ENCODE measurements around the gene SEPHS1.

The SEPHS1 gene

DNA sequence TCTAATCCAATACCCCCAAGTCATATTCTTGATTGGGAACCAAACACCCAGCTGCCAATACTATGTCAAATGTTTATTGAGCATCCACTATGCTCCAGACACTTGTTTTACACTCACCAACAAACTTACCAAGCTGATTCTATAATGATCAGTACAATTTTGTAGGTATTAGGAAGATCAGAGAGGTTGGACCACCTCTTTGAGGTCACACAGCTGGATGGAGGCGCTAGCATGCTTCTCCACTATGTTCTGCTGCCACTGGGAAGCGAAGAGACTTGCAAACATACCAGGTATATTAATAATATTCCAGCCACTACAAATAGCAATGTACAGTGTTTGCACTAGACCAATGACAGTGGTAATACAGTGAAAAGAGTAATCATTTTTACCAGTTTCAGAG is 25.6 kb upstream of the SEPHS1 start:
- TF ChIP-seq GATA2 (IDR thresholded peaks at IDR 0.05; ENCODE audit: low read depth, low read length), result no peak
- no peak for TF ChIP-seq GATA3 (IDR thresholded peaks at IDR 0.05; ENCODE audit: low read depth, low read length)

DNA sequence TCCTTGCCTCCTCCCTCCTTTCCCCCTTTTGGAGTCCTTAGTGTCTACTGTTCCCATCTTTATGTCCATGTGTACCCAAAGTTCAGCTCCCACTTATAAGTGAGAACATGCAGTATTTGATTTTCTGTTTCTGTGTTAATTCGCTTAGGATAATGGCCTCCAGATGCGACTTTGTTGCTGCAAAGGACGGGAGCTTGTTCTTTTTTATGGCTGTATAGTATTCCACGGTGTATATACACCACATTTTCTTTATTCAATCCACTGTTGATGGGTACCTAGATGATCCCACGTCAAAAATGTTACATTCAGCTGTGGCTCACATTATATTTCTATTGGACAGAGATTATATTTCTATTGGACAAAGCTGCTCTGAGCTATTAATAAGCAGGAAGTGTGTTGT is 24.4 kb upstream of the SEPHS1 start:
- no peak for TF ChIP-seq GATA3 (IDR thresholded peaks at IDR 0.05; ENCODE audit: low read depth, low read length)
- no peak for TF ChIP-seq GATA2 (IDR thresholded peaks at IDR 0.05; ENCODE audit: low read depth, low read length)

DNA sequence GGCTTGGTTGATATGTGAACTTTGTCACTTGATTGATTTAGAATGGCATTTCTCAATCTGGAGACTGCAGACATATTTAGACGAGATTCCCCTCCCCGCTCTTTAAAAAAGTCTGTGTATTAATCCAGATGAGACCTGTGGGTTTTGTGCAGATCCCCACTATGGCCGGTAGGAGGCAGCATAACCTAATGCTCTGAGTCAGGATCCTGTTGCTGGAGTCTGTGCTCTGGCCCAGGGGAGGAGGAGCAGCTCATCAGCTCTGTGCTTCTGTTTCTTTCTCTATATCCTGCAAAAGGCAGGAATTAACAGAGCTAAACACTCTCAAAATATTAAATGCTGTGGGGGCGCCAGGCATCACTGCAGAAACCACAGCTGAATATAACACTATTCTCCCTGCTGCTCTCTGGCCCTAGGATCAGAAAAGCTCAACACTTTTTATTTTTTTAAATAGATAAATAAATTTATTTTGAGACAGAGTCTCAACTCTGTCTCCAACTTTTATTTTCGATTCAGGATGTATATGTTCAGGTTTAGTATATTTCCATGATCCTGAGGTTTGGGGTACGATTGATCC is 23.9 kb upstream of the SEPHS1 start:
- TF ChIP-seq GATA2 (IDR thresholded peaks at IDR 0.05; ENCODE audit: low read depth, low read length), result no peak
- no peak for TF ChIP-seq GATA3 (IDR thresholded peaks at IDR 0.05; ENCODE audit: low read depth, low read length)

DNA sequence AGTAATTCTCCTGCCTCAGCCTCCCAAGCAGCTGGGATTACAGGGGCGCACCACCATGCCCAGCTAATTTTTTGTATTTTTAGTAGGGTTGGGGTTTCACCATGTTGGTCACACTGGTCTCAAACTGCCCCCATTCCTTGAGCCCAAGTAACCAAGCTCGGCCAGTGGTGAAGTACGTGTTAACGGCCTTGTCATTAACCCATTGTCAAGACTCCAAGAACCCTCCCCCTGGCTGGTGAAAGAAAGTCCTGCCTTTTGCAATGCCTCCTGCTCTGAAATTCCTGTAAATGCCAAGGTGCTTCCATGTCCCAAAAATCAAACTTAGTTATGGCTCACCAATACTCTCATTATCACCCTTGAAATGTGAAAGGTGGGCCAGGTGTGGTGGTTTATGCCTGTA is 18.8 kb upstream of the SEPHS1 start:
- TF ChIP-seq GATA2 (IDR thresholded peaks at IDR 0.05; ENCODE audit: low read depth, low read length), result no peak
- TF ChIP-seq GATA3 (IDR thresholded peaks at IDR 0.05; ENCODE audit: low read depth, low read length), result no peak

DNA sequence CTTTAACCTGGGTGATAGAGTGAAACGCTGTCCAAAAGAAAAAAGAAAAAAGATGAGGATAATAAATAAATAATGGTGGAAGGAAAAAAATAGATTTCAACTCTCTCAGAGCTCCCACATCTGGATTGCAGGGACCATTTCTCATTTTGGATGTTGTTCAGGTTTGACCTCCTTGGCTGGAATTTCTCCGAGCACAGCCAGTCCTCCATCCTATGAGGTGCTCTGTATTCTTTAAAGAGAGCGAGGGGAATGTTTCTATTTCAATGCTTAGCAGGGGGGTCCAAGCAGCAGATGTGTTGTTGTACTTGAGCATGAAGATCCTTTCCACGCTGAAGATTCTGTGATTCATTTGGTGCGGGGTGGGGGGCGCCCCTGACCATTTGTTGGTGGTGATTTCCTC is 17.7 kb upstream of the SEPHS1 start:
- TF ChIP-seq GATA2 (IDR thresholded peaks at IDR 0.05; ENCODE audit: low read depth, low read length), result no peak
- no peak for TF ChIP-seq GATA3 (IDR thresholded peaks at IDR 0.05; ENCODE audit: low read depth, low read length)

DNA sequence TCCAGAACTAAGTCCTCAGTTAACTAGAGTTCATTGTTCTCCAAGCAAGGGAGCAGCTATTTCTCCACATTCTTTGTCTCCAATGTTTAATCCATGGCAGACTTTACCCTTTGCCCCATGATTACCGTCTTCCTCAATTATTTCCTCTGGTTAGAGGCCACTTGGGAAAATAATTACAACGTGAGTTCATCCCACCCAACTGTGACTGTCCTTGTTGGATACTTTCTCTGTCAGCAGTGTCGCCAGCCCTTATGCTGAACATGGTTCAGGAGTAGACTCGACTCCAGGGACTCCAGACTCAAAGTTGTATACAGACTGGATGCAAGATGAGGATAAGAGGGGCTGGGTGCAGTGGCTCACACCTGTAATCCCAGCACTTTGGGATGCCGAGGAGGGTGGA is 17.1 kb upstream of the SEPHS1 start:
- no peak for TF ChIP-seq GATA3 (IDR thresholded peaks at IDR 0.05; ENCODE audit: low read depth, low read length)
- TF ChIP-seq GATA2 (IDR thresholded peaks at IDR 0.05; ENCODE audit: low read depth, low read length), result no peak

DNA sequence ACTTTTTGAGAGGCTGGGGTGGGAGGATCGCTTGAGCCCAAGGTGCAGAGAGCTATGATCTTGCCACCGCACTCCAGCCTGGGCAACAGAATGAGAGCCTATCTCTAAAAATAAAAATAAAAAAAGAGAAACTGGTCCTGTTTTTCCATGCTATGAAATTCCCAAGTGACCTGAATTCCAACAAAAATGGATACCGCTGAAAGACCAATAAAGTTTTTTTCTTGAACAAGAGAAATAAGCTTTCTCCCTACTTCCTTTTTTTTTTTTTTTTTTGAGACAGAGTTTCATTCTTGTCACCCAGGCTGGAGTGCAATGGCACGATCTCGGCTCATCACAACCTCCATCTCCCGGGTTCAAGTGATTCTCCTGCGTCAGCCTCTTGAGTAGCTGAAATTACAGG is 12.5 kb upstream of the SEPHS1 start:
- TF ChIP-seq GATA2 (IDR thresholded peaks at IDR 0.05; ENCODE audit: low read depth, low read length) (no peak), GATA3 (IDR thresholded peaks at IDR 0.05; ENCODE audit: low read depth, low read length) (no peak)

DNA sequence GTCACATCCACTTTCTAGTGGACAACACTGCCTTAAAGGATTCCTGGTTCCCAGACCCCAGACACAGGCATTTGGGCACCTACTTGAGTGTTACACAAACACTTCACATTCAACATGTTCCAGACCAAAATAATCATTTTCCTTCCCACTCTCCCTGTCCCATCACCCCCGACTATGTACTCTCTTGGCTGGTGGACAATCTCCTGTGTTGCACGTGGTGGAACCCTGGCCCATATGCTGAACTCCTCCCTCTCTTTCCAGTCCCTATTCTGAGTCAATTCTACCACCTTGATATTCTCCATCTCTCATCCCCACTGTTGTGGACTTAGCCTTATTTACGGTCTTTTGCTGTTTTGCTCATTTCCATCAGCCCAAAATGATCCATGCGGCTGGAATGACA is 8.3 kb upstream of the SEPHS1 start:
- TF ChIP-seq GATA3 (IDR thresholded peaks at IDR 0.05; ENCODE audit: low read depth, low read length) (no peak), GATA2 (IDR thresholded peaks at IDR 0.05; ENCODE audit: low read depth, low read length) (no peak)

DNA sequence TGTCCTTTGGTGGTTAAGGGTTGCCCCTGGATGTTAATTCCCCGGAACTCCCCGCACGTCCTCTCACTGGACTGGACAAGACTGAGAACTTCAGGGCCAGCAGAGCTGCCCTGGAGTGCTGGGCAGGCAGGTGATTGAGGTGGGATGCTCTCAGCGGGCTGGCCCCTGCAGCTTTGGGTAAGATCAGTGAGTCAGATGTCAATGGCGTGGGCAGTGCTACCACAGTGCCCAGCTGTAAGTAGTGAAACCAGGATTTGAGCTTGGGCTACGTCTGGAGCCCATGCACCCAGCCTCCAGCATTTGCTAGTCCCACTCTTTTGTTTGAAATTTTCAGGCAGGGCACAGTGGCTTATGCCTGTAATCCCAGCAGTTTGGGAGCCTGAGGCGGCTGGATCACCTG is 6.7 kb upstream of the SEPHS1 start:
- no peak for TF ChIP-seq GATA3 (IDR thresholded peaks at IDR 0.05; ENCODE audit: low read depth, low read length)
- TF ChIP-seq GATA2 (IDR thresholded peaks at IDR 0.05; ENCODE audit: low read depth, low read length), result no peak

DNA sequence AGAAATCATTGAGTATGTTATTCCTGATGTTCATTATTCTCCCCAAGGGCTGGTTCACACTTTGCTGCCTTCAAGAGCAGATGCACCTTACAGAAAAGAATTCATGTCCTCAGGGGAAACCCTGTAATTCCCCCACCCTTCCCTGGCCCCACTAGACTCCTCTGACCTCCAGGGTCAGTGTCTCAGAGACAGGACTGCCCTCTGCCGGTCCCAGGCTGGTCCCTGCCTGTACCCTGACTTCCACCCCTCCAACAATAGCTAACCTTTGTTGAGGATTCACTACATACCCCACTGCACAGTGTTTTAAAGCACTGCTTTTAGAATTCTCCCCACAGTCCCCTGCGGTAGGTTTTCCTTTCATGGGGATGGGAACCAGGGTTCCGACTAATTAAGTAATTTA is 4.4 kb upstream of the SEPHS1 start:
- TF ChIP-seq GATA3 (IDR thresholded peaks at IDR 0.05; ENCODE audit: low read depth, low read length) (no peak), GATA2 (IDR thresholded peaks at IDR 0.05; ENCODE audit: low read depth, low read length) (no peak)

DNA sequence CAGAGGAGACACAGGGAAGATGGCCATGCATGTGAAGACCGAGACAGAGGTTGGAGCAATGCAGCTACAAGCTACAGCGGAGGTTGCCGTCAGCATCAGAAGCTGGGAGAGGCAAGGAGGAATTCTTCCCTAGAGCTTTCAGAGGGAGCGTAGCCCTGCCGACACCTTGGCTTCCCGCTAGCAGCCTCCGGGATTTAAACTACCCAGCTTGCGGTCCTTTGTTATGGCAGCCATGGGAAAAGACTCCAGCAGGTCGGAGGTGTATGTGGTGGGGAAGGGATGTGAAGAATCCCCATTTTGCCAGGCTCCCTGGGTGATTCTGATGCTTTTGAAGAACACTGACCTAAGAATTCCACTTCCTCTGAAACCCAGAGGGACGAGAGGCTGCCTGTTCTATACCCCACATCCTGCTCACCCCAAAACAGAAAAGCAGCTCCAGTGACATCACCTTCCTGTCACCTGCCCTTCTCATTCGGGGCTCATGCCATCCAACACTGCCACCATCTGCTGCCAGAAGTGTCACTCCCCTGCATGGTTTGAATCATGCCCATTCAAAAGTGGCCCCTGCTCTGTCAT is 3.3 kb upstream of the SEPHS1 start:
- no peak for TF ChIP-seq GATA2 (IDR thresholded peaks at IDR 0.05; ENCODE audit: low read depth, low read length)
- TF ChIP-seq GATA3 (IDR thresholded peaks at IDR 0.05; ENCODE audit: low read depth, low read length), result no peak

DNA sequence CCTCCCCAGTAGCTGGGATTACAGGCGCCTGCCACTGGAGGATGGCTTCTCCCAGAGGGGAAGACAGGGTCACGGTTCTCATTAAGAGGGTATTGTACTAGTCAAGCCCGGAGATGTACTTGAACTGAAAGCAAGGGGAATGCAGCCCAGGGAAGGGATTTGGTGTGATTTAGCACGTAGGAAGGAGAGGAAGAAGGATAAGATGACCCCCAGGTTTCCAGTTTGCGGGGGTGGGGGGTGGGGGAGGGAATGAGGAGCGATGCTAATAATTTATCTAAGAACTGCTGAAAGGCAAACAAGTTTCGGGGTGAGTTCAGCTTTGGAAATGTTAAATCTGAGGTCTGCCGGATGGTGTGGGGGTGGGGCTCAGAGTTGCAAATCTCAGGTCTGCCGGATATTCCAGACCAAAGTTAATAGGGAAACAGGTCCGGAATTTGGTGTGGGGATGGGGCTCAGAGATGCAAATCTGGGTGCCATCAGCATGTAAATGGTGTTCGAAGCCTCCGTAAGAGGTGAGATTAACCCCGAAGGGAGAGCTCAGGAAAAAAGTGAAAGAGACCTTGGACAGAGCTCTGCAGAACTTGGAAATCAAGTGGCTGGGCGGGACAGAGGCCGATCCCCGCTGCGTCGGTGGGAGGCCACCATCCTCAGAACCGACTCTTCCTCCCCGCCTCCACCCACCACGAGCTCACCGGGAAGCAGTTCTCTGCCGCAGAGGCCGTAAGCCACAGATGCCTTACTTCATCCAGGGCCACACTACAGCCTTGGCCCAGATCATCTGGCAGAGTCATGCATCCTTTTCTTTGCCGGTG is 1.6 kb upstream of the SEPHS1 start:
- no peak for TF ChIP-seq GATA2 (IDR thresholded peaks at IDR 0.05; ENCODE audit: low read depth, low read length)
- TF ChIP-seq GATA3 (IDR thresholded peaks at IDR 0.05; ENCODE audit: low read depth, low read length), result no peak

DNA sequence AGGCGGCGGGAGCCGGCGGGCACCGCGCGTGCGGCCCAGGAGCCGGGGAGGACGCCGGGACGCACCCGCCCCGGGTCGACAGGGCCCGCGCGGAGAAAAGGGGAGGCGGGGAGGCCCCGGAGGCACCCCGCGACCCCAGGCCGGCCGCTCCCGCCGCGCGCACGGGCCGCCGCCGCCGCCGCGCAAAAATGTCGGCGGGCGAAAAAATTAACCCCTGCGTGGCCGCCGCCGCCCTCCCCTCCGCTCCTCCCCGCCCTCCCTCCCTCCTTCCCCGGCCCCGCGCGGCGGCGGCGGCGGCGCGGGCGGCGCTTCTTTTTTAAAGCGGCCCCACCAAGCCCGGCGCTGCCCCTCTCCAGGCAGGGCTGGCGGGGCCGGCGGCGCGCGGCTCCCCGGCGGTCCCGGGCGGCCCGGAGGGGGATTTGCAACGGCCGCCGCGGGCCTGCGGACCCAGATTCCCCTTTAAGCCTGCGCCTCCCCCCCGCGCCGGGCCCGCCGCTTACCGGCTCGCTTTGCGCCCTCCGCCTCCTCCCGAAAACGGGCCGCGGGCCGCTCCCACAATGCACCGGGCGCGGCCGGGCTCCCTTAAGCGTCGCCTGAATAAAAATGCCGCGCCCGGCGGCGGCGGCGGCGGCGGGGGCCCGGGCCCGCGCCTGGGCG is 465 bp downstream of the SEPHS1 start:
- no peak for TF ChIP-seq GATA3 (IDR thresholded peaks at IDR 0.05; ENCODE audit: low read depth, low read length)
- no peak for TF ChIP-seq GATA2 (IDR thresholded peaks at IDR 0.05; ENCODE audit: low read depth, low read length)

DNA sequence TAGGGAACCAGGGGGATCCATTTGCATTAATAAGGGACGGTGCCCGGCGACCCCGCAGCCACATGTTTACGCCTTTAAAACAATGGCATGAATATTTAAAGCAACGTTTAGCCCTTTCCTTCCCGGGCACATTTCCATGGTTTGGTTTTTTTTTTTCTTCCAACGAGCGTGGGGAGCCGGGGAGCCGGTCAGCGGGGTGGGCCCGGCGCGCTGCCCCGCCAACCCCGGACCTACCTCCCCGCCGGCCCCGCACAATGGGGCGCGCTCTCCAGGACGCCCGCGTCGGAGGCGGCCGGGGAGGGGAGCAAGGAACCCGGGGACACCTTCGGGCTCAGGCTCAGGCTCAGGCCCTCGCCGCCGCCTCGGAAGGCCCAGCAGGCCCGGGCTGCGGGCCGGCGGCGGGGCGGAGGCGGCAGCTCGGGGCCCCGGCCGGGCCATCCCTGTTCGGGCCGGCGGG is 1.0 kb downstream of the SEPHS1 start:
- TF ChIP-seq GATA3 (IDR thresholded peaks at IDR 0.05; ENCODE audit: low read depth, low read length), result no peak
- TF ChIP-seq GATA2 (IDR thresholded peaks at IDR 0.05; ENCODE audit: low read depth, low read length), result no peak

All from SH-SY5Y (cell line).